Prostate gland (tissue), 2 donors: ENCODE measurements around the gene TNIP2. TPM values are rescaled to one million over a fixed set of nuclear protein-coding genes. Genes with fewer than 3 reads are reported as not detected.

Experiments
- DNase-seq: peaks from one replicate; pipeline ENCODE4 v3.0.0-alpha.2; 2019; ENCODE audit warnings: low spot score
- H3K27ac ChIP-seq, 2 donors: fragments of 200-600 bp; sonication (generic); 2 replicates each; pipeline ENCODE4 v1.5.1; 2017 to 2019
- H3K27me3 ChIP-seq: fragments of 200-600 bp; sonication (generic); replicated peaks from 2 replicates; pipeline ENCODE4 v1.5.1; 2019; ENCODE audit not compliant: insufficient read depth
- H3K36me3 ChIP-seq, 2 donors: fragments of 200-600 bp; sonication (generic); 1 replicate in 1 of 2; 2 replicates in 1 of 2; pipeline versions ENCODE4 v1.5.1 to v1.8.1; 2017 to 2019
- H3K4me1 ChIP-seq: fragments of 200-600 bp; sonication (generic); replicated peaks from 2 replicates; pipeline ENCODE4 v1.5.1; 2019
- H3K4me3 ChIP-seq, 2 donors: fragments of 200-600 bp; sonication (generic); 2 replicates each; pipeline ENCODE4 v1.5.1; 2017 to 2019
- H3K9me3 ChIP-seq: fragments of 200-600 bp; sonication (generic); 2 replicates; pipeline ENCODE4 v1.5.1; 2017
- POLR2A ChIP-seq: fragments of 450-650 bp; IDR thresholded peaks from one replicate; pipeline ENCODE4 v1.6.1; 2016; ENCODE audit warnings: antibody characterized with exemption, mild to moderate bottlenecking
- POLR2AphosphoS5 ChIP-seq: sonication (generic); formaldehyde crosslinking; IDR thresholded peaks from one replicate; pipeline ENCODE4 v1.6.1; 2017; ENCODE audit warnings: antibody characterized with exemption
- WGBS: methylation state at CpG from one replicate; pipeline ENCODE4 v1.1.5; 2018; 5-methylcytosine and 5-hydroxymethylcytosine counted together
- intact Hi-C: fragments of 100-400 bp; cut with DNase I; formaldehyde crosslinking; loops from one replicate; pipeline ENCODE4 v1.14.2; 2022
- total RNA-seq, 2 donors: library from RNA; depleted of rRNA; stranded (reverse); fragments of >200 nt; gene quantifications; one replicate each; pipeline ENCODE4 v1.1.0, GENCODE V29; 2016
- TF ChIP-seq, protein P1 (sequence below), 4 experiments: fragments of 200-600 bp in 2 of 4; fragments of 450-650 bp in 2 of 4; sonication (generic) in 2 of 4; IDR thresholded peaks; 1 replicate in 3 of 4; 2 replicates in 1 of 4; pipeline ENCODE4 v1.5.1; 2016 to 2019; ENCODE audit warnings: antibody characterized with exemption in 4 of 4, mild to moderate bottlenecking in 2 of 4, moderate library complexity in 2 of 4

The TNIP2 gene
- total RNA-seq, 2 donors from 2014 or later = 54.8 to 94.0 TPM

DNA sequence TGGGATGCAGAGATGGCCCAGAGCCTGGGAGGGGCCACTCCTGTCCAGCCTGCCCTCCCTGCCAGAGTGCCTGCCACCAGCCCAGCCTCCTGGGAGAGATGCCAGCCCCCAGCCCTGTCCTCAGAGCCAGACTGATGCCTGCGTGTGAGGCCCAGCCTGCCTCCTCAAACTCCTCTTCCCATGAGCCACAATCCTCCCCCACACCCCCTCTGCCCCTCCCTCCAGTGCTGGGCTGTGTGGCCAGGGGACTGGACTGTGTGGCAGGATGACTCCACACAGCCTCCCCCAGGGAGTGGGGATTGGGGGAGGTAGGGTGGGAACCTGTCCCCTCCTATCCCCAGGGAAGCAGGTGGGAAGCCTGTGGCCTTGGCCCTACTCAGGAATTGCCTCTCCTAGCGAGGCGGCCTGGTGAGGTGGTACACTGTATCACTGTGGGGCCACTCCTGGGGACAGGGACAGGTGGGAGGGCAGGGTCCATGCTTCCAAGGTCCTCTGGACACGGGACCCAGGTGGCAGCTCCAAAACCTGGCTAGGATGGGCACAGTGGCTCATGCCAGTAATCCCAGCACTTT lies 32.5 kb upstream of the TNIP2 start:
- intact Hi-C loops = no loop called here
- H3K36me3 ChIP-seq = no peaks in the 10 kb centered on the region
- no peaks in the 10 kb centered on the region for H3K9me3 ChIP-seq
- H3K27ac ChIP-seq = no peak overlapping the region
- WGBS = 82% methylated on average over 4 of the region's 4 CpGs
- H3K4me3 ChIP-seq = no peak overlapping the region
- no peaks in the 10 kb centered on the region for H3K27me3 ChIP-seq
- TF ChIP-seq, protein P1, sequence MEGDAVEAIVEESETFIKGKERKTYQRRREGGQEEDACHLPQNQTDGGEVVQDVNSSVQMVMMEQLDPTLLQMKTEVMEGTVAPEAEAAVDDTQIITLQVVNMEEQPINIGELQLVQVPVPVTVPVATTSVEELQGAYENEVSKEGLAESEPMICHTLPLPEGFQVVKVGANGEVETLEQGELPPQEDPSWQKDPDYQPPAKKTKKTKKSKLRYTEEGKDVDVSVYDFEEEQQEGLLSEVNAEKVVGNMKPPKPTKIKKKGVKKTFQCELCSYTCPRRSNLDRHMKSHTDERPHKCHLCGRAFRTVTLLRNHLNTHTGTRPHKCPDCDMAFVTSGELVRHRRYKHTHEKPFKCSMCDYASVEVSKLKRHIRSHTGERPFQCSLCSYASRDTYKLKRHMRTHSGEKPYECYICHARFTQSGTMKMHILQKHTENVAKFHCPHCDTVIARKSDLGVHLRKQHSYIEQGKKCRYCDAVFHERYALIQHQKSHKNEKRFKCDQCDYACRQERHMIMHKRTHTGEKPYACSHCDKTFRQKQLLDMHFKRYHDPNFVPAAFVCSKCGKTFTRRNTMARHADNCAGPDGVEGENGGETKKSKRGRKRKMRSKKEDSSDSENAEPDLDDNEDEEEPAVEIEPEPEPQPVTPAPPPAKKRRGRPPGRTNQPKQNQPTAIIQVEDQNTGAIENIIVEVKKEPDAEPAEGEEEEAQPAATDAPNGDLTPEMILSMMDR (IDR thresholded peaks at IDR 0.05) = no peak
- TF ChIP-seq POLR2A (no peak), POLR2AphosphoS5 (no peak)
- H3K4me1 ChIP-seq = no peaks in the 10 kb centered on the region
- no peak for DNase-seq

DNA sequence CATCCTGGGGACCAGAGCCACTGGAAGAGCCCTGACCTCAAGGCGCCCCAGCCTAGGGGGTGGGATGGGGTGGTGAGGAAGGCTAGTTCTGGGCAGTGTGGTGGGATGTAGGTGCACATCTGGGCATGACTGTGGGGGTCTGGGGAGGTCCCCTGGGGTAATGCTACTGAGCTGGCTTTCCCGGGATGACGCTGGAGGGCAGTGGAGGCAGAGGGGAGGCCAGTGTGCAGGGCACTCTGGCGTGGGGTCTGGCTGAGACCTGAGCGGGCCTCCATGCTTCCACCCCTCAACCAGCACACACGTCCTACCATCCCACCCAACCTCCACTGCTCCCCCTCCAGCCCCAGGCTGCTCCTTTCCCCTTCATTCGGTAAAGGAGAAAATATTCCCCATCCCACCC lies 32.0 kb upstream of the TNIP2 start:
- Histone ChIP-seq H3K4me3 (no peak overlapping the region), H3K9me3 (no peaks in the 10 kb centered on the region), H3K27ac (no peak overlapping the region), H3K36me3 (no peaks in the 10 kb centered on the region), H3K4me1 (no peaks in the 10 kb centered on the region), H3K27me3 (no peaks in the 10 kb centered on the region)
- TF ChIP-seq POLR2A = no peak
- no peak for TF ChIP-seq POLR2AphosphoS5
- TF ChIP-seq, protein P1 (IDR thresholded peaks at IDR 0.05) = no peak
- no peak for DNase-seq
- intact Hi-C loops = no loop called here
- WGBS = 75% methylated on average over 5 of the region's 7 CpGs

- H3K4me1 ChIP-seq = no peaks in the 10 kb centered on the region
- H3K9me3 ChIP-seq = no peaks in the 10 kb centered on the region
- no peaks in the 10 kb centered on the region for H3K27me3 ChIP-seq
- 84% methylated on average over 18 of the region's 18 CpGs for WGBS
- no peak for TF ChIP-seq POLR2AphosphoS5
- no peak for TF ChIP-seq POLR2A
- TF ChIP-seq, protein P1 (IDR thresholded peaks at IDR 0.05) = no peak
- intact Hi-C loops = no loop called here
- H3K27ac ChIP-seq = no peak overlapping the region
- H3K36me3 ChIP-seq = no peaks in the 10 kb centered on the region
- DNase-seq = no peak
- no peak overlapping the region for H3K4me3 ChIP-seq
Observed at GRCh38 chr4:2787230-2788100, 31.3 kb upstream of the TNIP2 start.

- H3K27ac ChIP-seq = no peak overlapping the region
- TF ChIP-seq, protein P1 (IDR thresholded peaks at IDR 0.05) = no peak
- no peak for TF ChIP-seq POLR2AphosphoS5
- TF ChIP-seq POLR2A = no peak
- WGBS = 92% methylated on average over 8 of the region's 9 CpGs
Observed at GRCh38 chr4:2786794-2787229, 30.7 kb upstream of the TNIP2 start.

More at GRCh38 chr4:2786794-2787229, 30.7 kb upstream of the TNIP2 start:
- H3K4me1 ChIP-seq = no peaks in the 10 kb centered on the region
- no peaks in the 10 kb centered on the region for H3K27me3 ChIP-seq
- intact Hi-C loops = no loop called here
- no peak overlapping the region for H3K4me3 ChIP-seq
- no peak for DNase-seq
- H3K36me3 ChIP-seq = no peaks in the 10 kb centered on the region
- H3K9me3 ChIP-seq = no peaks in the 10 kb centered on the region
